Astrocyte of the cerebellum (primary cell): Measurements from ENCODE around the gene SMYD3.

Experiments
- DNase-seq: peaks from one replicate; pipeline ENCODE4 v3.0.0-alpha.2; 2011; ENCODE audit warnings: low read depth
- H3K4me3 ChIP-seq: 2 replicates; pipeline ENCODE4 v1.5.1; 2011; ENCODE audit warnings: mild to moderate bottlenecking, low read depth, low read length, moderate library complexity
- in situ Hi-C: cut with HindIII; loops from 2 replicates; pipeline ENCODE4 v1.10.0; 2017; ENCODE audit warnings: low sequenced_read_pairs
- TF ChIP-seq, protein P1 (sequence below): IDR thresholded peaks from 2 replicates; pipeline ENCODE4 v1.5.1; 2012; ENCODE audit warnings: low read length, low read depth, moderate library complexity, mild to moderate bottlenecking; ENCODE audit errors: missing control alignments

SMYD3 gene

DNA sequence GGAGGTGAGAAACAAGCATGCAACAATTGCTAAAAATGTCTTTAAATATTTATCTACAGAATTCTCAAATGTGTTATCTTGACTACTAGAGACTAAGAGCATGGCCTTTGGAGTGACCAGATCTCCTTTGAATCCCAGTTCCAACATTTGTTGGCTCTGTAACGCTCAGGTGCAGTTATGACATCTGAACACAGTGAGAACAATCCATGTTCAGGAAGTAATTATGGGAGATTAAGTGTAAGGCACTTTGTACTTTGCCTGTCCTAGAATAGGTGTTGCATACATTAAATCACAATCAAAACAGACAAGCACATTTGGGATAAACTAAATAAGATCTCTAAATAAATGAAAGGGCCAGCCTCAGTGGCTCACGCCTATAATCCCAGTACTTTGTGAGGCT lies 454.5 kb downstream of the SMYD3 start:
- in situ Hi-C loops, result no loop called here
- DNase-seq, result no peak
- TF ChIP-seq, protein P1, sequence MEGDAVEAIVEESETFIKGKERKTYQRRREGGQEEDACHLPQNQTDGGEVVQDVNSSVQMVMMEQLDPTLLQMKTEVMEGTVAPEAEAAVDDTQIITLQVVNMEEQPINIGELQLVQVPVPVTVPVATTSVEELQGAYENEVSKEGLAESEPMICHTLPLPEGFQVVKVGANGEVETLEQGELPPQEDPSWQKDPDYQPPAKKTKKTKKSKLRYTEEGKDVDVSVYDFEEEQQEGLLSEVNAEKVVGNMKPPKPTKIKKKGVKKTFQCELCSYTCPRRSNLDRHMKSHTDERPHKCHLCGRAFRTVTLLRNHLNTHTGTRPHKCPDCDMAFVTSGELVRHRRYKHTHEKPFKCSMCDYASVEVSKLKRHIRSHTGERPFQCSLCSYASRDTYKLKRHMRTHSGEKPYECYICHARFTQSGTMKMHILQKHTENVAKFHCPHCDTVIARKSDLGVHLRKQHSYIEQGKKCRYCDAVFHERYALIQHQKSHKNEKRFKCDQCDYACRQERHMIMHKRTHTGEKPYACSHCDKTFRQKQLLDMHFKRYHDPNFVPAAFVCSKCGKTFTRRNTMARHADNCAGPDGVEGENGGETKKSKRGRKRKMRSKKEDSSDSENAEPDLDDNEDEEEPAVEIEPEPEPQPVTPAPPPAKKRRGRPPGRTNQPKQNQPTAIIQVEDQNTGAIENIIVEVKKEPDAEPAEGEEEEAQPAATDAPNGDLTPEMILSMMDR, result no peak
- no peak overlapping the region for H3K4me3 ChIP-seq

DNA sequence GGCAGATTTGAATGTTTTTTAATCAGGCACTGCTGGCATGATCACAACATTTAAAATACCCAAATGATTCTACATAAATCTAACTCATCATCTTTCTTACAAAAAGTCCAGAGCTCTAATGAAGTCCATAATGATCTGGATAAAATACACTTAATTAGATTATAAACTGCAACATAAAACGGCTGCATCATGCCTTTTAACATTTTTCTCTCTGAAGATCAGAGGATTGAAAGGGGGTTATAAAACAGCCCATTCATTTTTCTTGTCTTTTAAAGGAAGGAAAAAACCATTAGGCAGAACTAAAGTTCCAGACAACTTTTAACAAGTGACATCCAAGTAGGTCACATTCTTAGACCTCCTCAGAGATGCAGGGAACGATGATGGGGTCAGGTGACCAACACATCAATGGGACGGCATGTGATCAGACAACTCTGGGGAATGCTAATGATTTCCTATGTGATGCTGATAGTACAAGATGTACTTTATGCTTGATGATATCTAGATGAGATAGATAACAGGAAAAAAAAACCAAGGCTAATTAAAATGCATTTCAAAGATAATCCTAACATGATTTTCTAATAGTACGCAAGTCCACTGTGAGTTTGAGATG lies 455.1 kb downstream of the SMYD3 start:
- no peak for DNase-seq
- H3K4me3 ChIP-seq, result no peak overlapping the region
- in situ Hi-C loops, result no loop called here
- TF ChIP-seq, protein P1, result no peak

DNA sequence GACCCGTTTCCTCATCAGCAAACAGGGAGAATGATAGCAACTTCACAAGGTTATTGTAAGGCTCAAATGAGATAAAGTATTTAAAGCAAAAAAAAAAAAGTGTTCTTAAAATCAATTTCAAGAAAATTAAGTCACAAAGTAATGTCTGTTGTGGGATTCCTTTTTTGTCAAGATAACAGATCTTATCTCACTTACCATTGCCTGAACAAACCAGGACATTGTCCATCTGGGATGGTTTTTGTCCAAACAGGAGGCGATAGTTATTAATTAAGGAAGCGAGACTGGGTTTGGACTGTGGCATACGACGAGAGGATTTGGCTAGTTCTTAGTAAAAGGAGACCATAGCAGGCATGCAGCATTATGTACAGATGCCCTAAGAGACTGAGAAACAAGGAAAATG lies 458.4 kb downstream of the SMYD3 start:
- no peak overlapping the region for H3K4me3 ChIP-seq
- DNase-seq, result no peak
- TF ChIP-seq, protein P1, result no peak
- in situ Hi-C loops, result loop anchor here (25.0 kb wide), 1 partner anchor 214 kb away; no protein-coding TSS in a partner anchor

DNA sequence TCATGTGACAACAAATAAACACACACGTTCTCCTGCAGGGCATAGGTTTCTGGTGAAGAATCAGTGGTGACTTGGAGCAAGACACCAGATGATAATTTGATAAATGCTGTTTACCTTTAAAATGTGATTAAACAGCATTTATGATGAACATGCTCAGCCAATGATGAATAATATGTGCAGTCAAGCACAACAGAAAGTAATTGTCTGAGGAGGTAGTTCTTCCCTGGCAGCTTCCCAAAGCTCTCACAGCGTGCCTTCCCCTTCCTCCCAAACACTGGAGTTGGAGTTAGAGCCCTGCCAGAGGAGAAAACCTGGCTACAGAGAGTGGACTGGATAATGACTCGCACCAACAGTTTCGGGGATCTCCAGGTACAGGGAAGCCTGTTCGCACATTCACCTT lies 463.5 kb downstream of the SMYD3 start:
- DNase-seq, result peak; percentile 53
- TF ChIP-seq, protein P1, result no peak
- H3K4me3 ChIP-seq, result no peak overlapping the region
- in situ Hi-C loops, result loop anchor here (25.0 kb wide), 1 partner anchor 219 kb away; no protein-coding TSS in a partner anchor

DNA sequence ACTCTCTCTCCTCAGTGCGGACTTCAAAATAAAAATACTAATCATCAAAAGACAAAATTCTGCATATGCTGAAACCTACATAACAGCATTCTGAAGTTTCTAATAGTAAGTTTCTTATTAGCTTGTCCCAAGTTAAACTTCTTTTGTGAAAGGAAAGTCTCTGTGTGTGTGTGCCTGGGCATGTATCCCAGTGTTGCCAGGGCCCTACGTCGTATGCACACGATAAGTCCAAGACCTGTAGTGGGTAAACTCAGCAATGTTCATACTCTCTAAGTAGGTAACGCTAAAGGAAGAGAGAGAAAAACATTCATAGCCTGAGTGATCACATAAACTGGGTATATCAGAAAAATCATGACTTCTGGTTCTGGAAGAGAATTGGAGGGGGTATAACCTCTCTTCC lies 465.7 kb downstream of the SMYD3 start:
- DNase-seq, result no peak
- TF ChIP-seq, protein P1, result no peak
- H3K4me3 ChIP-seq, result no peak overlapping the region
- in situ Hi-C loops, result loop anchor here (25.0 kb wide), 1 partner anchor 221 kb away; no protein-coding TSS in a partner anchor

DNA sequence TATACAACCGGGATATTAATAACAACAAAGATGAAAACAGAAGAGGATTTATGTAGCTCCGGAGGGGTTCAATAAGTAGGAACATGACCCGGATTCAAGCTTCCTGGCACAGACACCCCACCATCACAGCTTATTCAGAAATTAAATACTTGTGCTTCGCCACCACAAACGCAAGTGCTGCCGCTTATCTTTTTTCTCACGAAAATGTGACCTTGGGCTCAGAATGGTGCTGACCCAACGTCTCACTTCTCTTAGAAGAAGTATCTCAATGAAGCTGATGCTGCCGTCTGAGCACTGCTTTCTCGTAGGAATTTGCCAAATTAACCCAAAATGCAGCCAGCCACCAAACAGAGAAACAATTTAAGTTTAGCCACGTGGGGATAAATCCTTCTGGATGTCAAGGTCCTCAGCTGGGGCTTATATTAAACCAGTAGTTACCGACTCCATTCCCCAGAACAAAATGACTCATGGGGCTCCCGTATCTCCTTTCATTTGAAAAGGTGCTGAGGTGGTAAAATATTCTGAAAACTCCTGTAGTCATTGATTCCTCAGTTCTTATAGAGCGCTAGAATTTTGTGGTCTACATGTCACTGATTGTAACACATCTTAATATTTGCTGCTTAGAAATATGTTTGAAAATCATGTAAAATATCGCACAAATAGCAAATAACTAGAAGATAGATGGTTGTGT lies 466.7 kb downstream of the SMYD3 start:
- DNase-seq, result no peak
- TF ChIP-seq, protein P1, result no peak
- H3K4me3 ChIP-seq, result no peak overlapping the region
- in situ Hi-C loops, result loop anchor here (25.0 kb wide), 1 partner anchor 222 kb away; no protein-coding TSS in a partner anchor
